Body of pancreas (tissue), 4 donors: ENCODE results near the gene JOSD1. TPM values are rescaled to one million over a fixed set of nuclear protein-coding genes. Genes with fewer than 3 reads are reported as not detected.
A peak's percentile ranks its signal among the peaks of the same experiment; 100 is the strongest.

Experiments
- ATAC-seq: fragments of 150-250 bp; one replicate; pipeline ENCODE4 v1.9.1; 2016
- DNase-seq, 4 donors: peaks; one replicate each; pipeline ENCODE4 v3.0.0-alpha.2; 2019
- H3K27ac ChIP-seq, 4 donors: fragments of 200-600 bp; sonication (generic); 1 replicate in 3 of 4; 2 replicates in 1 of 4; pipeline versions ENCODE4 v1.5.1 to v1.6.1; 2016 to 2019; ENCODE audit warnings: mild to moderate bottlenecking in 1 of 4, mixed read lengths in 1 of 4, moderate library complexity in 1 of 4
- H3K27me3 ChIP-seq, 2 donors: fragments of 200-600 bp; sonication (generic); one replicate each; pipeline ENCODE4 v1.6.0; 2016; ENCODE audit warnings: mild to moderate bottlenecking in 1 of 2
- H3K36me3 ChIP-seq, 2 donors: fragments of 200-600 bp; sonication (generic); replicated peaks in 1 of 2; 2 replicates each; pipeline ENCODE4 v1.5.1; 2016; ENCODE audit warnings: low read depth in 2 of 2; ENCODE audit not compliant: insufficient read depth in 1 of 2
- H3K4me1 ChIP-seq: fragments of 200-600 bp; sonication (generic); one replicate; pipeline ENCODE4 v1.6.0; 2016
- H3K4me3 ChIP-seq, 2 donors: fragments of 200-600 bp; sonication (generic); 1 replicate in 1 of 2; 2 replicates in 1 of 2; pipeline ENCODE4 v1.5.1; 2016 to 2019
- H3K9me3 ChIP-seq, 3 donors: fragments of 200-600 bp; sonication (generic); 1 replicate in 2 of 3; 2 replicates in 1 of 3; pipeline ENCODE4 v1.5.1; 2016
- POLR2A ChIP-seq, 3 donors: fragments of 450-650 bp; IDR thresholded peaks; one replicate each; pipeline ENCODE4 v1.6.1; 2016; ENCODE audit warnings: antibody characterized with exemption in 3 of 3, mild to moderate bottlenecking in 2 of 3
- WGBS, 2 donors: methylation state at CpG; one replicate each; pipeline ENCODE4 v1.1.5; 2017; 5-methylcytosine and 5-hydroxymethylcytosine counted together
- intact Hi-C: fragments of 100-400 bp; cut with DNase I; formaldehyde crosslinking; loops from one replicate; pipeline ENCODE4 v1.15.1; 2023
- total RNA-seq, 2 donors: library from RNA; depleted of rRNA; stranded (reverse); fragments of >200 nt; gene quantifications; one replicate each; pipeline ENCODE4 v1.1.0, GENCODE V29; 2016
- TF ChIP-seq, protein P1 (sequence below), 7 experiments: fragments of 450-650 bp in 4 of 7; fragments of 200-600 bp in 3 of 7; sonication (generic) in 3 of 7; IDR thresholded peaks; one replicate each; pipeline ENCODE4 v1.5.1; 2016 to 2019; ENCODE audit warnings: antibody characterized with exemption in 7 of 7

The JOSD1 gene
- total RNA-seq: 10 to 100 TPM; 20.4 to 50.3 TPM

DNA sequence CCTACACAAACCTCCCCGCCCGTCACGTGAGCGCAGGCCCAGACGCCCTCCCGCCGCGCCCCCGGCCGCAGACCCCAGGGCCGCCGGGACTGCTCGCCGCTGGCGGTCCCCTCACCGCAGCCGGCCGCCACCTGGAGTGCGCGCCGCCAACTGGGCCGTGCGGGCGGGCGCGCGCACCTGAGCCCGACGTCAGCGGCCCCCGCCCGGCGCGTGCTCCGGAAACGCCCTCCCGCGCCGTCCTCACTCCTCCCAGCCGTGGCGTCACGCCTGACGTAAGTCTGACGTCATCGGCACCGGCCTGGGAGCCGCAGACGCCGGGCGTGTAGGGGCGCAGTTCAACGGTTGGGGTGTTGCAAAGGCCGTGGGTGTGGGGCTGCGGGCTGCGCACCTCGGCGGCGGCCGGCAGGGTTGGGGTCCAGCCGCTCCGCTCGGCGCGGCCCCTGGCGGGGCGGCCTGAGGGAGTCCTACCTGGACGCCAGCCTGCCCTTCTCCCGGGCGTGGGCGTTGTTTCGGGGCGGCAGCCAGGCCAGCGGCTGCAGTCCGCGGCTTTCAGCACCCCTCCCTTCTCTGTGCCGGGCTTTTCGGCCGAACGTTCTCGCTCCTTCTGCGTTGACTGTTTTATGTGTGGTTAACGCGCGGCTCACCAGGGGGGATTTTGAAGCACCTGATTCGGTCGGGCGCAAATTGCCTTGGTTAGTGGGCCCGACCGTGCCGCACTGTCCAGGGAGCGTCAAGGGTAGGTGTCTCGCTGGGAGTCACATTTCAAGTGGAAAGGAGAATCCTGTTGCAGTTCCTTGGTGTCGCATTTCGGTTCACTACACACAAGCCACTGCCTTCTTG lies at the start of gene JOSD1:
Gene JOSD1, minus strand, starts transcription at position 155 of the 840 bp plus-strand sequence. CDS start 956 bp downstream, outside the sequence.
- peak; percentile 75 to 95 (median 90) for TF ChIP-seq POLR2A (IDR thresholded peaks at IDR 0.05)
- TF ChIP-seq, protein P1, sequence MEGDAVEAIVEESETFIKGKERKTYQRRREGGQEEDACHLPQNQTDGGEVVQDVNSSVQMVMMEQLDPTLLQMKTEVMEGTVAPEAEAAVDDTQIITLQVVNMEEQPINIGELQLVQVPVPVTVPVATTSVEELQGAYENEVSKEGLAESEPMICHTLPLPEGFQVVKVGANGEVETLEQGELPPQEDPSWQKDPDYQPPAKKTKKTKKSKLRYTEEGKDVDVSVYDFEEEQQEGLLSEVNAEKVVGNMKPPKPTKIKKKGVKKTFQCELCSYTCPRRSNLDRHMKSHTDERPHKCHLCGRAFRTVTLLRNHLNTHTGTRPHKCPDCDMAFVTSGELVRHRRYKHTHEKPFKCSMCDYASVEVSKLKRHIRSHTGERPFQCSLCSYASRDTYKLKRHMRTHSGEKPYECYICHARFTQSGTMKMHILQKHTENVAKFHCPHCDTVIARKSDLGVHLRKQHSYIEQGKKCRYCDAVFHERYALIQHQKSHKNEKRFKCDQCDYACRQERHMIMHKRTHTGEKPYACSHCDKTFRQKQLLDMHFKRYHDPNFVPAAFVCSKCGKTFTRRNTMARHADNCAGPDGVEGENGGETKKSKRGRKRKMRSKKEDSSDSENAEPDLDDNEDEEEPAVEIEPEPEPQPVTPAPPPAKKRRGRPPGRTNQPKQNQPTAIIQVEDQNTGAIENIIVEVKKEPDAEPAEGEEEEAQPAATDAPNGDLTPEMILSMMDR (IDR thresholded peaks at IDR 0.05): peak in 2 of 7 experiments; percentile 20 to 43
- Histone ChIP-seq H3K27me3 (no peaks in the 10 kb centered on the region), H3K9me3 (no peaks in the 10 kb centered on the region), H3K4me1 (peaks cover 54% of the 10 kb centered on the region), H3K27ac (peak within 1 kb of the TSS; percentile 92 to 99 (median 98)), H3K36me3 (no peaks in the 10 kb centered on the region), H3K4me3 (peak within 1 kb of the TSS; percentile 67 to 73)
- ATAC-seq: peak; percentile 63
- peak; percentile 94 to 96 (median 96) for DNase-seq
- WGBS, 2 donors: 0% methylated on average over 18 to 88 of the region's 94 CpGs
- intact Hi-C loops: no loop called here

DNA sequence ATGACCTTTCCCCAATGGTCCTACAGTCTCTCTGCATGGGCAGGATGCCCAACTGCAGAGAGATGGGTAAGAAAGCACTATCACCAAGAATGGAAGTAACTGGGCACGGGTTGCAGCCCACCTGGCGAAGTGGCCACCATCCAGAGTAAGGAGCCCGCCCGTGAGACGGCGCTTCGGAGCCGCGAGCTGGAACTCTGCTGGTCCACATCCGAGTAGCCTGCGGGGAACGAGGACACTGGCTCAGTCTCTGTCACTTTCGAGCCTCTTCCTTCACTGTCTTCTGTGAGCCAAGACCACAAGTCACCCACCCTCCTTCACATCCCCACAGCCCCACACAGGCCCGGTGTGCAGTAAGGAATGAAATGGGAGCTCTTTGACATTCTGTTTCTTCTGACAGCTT lies 49.4 kb upstream of the JOSD1 start:
- H3K27me3 ChIP-seq: no peaks in the 10 kb centered on the region
- peaks cover 39% of the 10 kb centered on the region for H3K4me1 ChIP-seq
- H3K4me3 ChIP-seq: no peak overlapping the region
- DNase-seq: no peak
- TF ChIP-seq, protein P1 (IDR thresholded peaks at IDR 0.05): no peak
- no peak for TF ChIP-seq POLR2A (IDR thresholded peaks at IDR 0.05)
- WGBS, 2 donors: 94 to 95% methylated on average over 14 of the region's 14 CpGs
- no peak for ATAC-seq
- H3K9me3 ChIP-seq: no peaks in the 10 kb centered on the region
- H3K27ac ChIP-seq: no peak overlapping the region
- intact Hi-C loops: no loop called here
- peaks cover 21 to 57% of the 10 kb centered on the region in 2 donors for H3K36me3 ChIP-seq

DNA sequence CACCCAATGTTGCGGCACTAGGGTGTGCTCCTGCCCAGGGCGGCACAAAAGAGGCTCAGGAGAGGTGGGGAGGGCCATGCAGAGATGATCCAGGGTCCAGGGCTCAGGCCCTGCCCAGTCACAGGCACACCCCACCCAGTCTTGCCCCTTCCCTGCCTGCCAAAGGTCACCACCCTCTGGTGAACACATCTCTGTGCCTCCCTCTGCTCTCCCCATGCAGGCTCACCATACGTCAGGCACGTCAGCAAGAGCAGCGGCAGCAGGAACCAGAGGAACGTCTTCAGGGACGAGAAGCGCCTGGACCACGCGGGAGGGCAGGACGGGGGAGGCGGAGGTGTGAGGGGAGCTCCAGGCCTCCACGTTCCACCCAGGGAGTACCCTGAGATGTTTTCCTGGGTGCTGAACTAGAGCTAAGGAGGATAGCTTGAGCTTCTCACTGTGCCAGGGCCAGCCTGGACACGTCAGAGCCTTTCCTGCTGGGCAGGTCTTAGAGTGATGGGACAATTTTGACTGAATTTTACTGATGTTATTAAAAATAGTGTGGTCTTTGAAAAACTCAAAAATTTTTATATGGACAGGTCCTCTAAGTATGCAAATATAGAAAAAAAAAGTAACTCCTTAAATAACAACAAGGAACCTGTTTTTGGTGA lies 47.9 kb upstream of the JOSD1 start:
- H3K27me3 ChIP-seq: no peaks in the 10 kb centered on the region
- TF ChIP-seq, protein P1 (IDR thresholded peaks at IDR 0.05): no peak
- TF ChIP-seq POLR2A (IDR thresholded peaks at IDR 0.05): no peak
- H3K27ac ChIP-seq: no peak overlapping the region
- intact Hi-C loops: no loop called here
- H3K36me3 ChIP-seq: peaks cover 21 to 66% of the 10 kb centered on the region in 2 donors
- no peak for ATAC-seq
- WGBS, 2 donors: 80 to 83% methylated on average over 12 to 14 of the region's 14 CpGs
- no peaks in the 10 kb centered on the region for H3K9me3 ChIP-seq
- DNase-seq: no peak
- no peak overlapping the region for H3K4me3 ChIP-seq
- peaks cover 28% of the 10 kb centered on the region for H3K4me1 ChIP-seq

DNA sequence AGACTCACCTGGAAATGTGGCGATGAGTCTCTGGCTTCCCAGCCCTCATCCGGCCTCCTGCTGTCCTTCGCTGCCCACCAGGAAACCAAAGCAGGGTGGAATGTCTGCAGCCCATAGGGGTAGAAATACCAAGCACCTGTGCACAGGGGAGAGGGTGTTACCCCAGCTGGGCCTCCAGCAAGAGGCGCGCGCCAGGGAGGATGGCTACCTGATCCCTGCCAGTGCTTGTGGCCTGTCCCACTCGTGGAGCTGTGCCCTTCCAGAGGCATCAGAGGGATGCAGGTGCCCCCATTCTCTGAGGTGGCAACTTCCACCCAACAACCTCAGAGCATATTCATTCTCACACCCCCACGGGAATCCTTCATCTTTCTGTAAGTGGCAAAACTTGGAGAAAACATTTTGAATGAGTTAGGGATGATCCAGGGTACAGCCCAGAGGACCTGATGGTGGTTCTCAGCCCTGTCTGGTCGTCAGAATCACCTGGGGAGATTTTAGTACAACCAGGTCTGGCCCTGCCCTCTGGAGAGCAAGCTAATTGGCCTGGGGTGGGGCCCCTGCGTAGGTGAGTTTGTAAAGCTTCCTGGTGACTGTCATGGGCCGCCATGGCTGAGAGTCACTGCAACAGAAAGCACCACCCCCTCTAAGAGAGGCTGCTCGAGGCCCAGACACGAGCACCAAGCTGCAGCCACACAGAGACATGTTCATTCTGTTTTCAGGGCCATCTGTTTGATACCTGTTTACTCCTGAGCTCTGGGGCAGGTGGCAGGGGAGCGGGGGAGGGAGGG lies 45.1 kb upstream of the JOSD1 start:
- Histone ChIP-seq H3K27ac (no peak overlapping the region), H3K4me3 (no peak overlapping the region), H3K27me3 (no peaks in the 10 kb centered on the region), H3K9me3 (no peaks in the 10 kb centered on the region), H3K36me3 (peaks cover 22 to 74% of the 10 kb centered on the region in 2 donors), H3K4me1 (peaks cover under 1% of the 10 kb centered on the region)
- WGBS, 2 donors: 79 to 85% methylated on average over 11 of the region's 14 CpGs
- ATAC-seq: no peak
- intact Hi-C loops: no loop called here
- TF ChIP-seq POLR2A (IDR thresholded peaks at IDR 0.05): no peak
- TF ChIP-seq, protein P1 (IDR thresholded peaks at IDR 0.05): no peak
- no peak for DNase-seq
